GM19463 (cell line): ENCODE measurements around the gene HOXA4.
A peak's percentile ranks its signal among the peaks of the same experiment; 100 is the strongest.

Source experiments
- ATAC-seq: cut with Tn5 transposase; IDR thresholded peaks from one replicate; pipeline ENCODE4 v1.9.1; 2021; ENCODE audit warnings: mild to moderate bottlenecking, moderate library complexity; ENCODE audit not compliant: unreplicated experiment

HOXA4 gene

GRCh38 chr7:27095050-27095896, 35.3 kb downstream of the HOXA4 start:
- ATAC-seq, result no peak

- no peak for ATAC-seq
Observed at GRCh38 chr7:27094304-27095049, 36.1 kb downstream of the HOXA4 start.

GRCh38 chr7:27093184-27093895, 37.2 kb downstream of the HOXA4 start:
- ATAC-seq, result no peak

GRCh38 chr7:27092819-27093110, 37.8 kb downstream of the HOXA4 start:
- no peak for ATAC-seq

- no peak for ATAC-seq
Observed at GRCh38 chr7:27091941-27092818, 38.4 kb downstream of the HOXA4 start.

GRCh38 chr7:27091105-27091504, 39.5 kb downstream of the HOXA4 start:
- ATAC-seq, result no peak

GRCh38 chr7:27088002-27088922, 42.3 kb downstream of the HOXA4 start:
- no peak for ATAC-seq

GRCh38 chr7:27083646-27084045, 46.9 kb downstream of the HOXA4 start:
- ATAC-seq, result peak; percentile 88

- ATAC-seq, result no peak
Observed at GRCh38 chr7:27082171-27082570, 48.4 kb downstream of the HOXA4 start.

- no peak for ATAC-seq
Observed at GRCh38 chr7:27080844-27081436, 49.6 kb downstream of the HOXA4 start.

GRCh38 chr7:27079234-27079975, 51.2 kb downstream of the HOXA4 start:
- ATAC-seq, result no peak

GRCh38 chr7:27078616-27079233, 51.8 kb downstream of the HOXA4 start:
- no peak for ATAC-seq
